CD4-positive, alpha-beta memory T cell (primary cell): ENCODE results near the gene SOX15. TPM values are rescaled to one million over a fixed set of nuclear protein-coding genes. Genes with fewer than 3 reads are reported as not detected.

Source experiments
- CTCF ChIA-PET: fragments of 350-600 bp; sonication (Branson Sonifier 250); formaldehyde crosslinking; loops from one replicate; lab custom pipeline; 2021; ENCODE audit warnings: inconsistent platforms; ENCODE audit not compliant: partially characterized antibody; lab: Charles Lee
- POLR2A ChIA-PET: fragments of 350-600 bp; sonication (Branson Sonifier 250); formaldehyde crosslinking; loops from one replicate; lab custom pipeline; 2021; ENCODE audit not compliant: partially characterized antibody; lab: Charles Lee
- DNase-seq, 5 donors: peaks; one replicate each; pipeline versions ENCODE4 v3.0.0 to v3.0.0-alpha.2; 2020 to 2022; ENCODE audit warnings: mixed read lengths in 1 of 5
- H3K27ac ChIP-seq: one replicate; pipeline ENCODE4 v1.7.0; 2013; ENCODE audit warnings: low read depth, low read length
- H3K27me3 ChIP-seq: 2 replicates; pipeline ENCODE4 v1.7.0; 2013; ENCODE audit warnings: mild to moderate bottlenecking, low read length, moderate library complexity; ENCODE audit not compliant: insufficient read depth
- H3K36me3 ChIP-seq: 2 replicates; pipeline ENCODE4 v1.7.0; 2013; ENCODE audit warnings: mild to moderate bottlenecking, low read length, moderate library complexity; ENCODE audit not compliant: insufficient read depth
- H3K4me1 ChIP-seq: 2 replicates; pipeline ENCODE4 v1.7.0; 2013; ENCODE audit warnings: mild to moderate bottlenecking, low read length, moderate library complexity; ENCODE audit not compliant: insufficient read depth
- H3K4me3 ChIP-seq, 2 donors: one replicate each; pipeline ENCODE4 v1.7.0; 2013; ENCODE audit warnings: low read length in 2 of 2, mild to moderate bottlenecking in 1 of 2
- H3K9me3 ChIP-seq, 2 donors: one replicate each; pipeline ENCODE4 v1.7.0; 2013; ENCODE audit warnings: low read length in 2 of 2, control low read depth in 1 of 2; ENCODE audit not compliant: control insufficient read depth in 1 of 2
- H3K27ac Mint-ChIP-seq, 7 donors: one replicate each; pipeline ENCODE4 v1.8.0; 2020 to 2021; ENCODE audit warnings: mixed read lengths in 7 of 7, mild to moderate bottlenecking in 6 of 7, inconsistent platforms in 3 of 7, moderate library complexity in 3 of 7
- H3K27me3 Mint-ChIP-seq, 2 donors: one replicate each; pipeline ENCODE4 v1.8.0; 2020 to 2021; ENCODE audit warnings: mixed read lengths in 2 of 2
- H3K36me3 Mint-ChIP-seq, 2 donors: one replicate each; pipeline ENCODE4 v1.8.0; 2020 to 2021; ENCODE audit warnings: mixed read lengths in 2 of 2, inconsistent platforms in 1 of 2, mild to moderate bottlenecking in 1 of 2
- H3K4me1 Mint-ChIP-seq, 4 donors: one replicate each; pipeline ENCODE4 v1.8.0; 2020 to 2021; ENCODE audit warnings: mixed read lengths in 4 of 4, mild to moderate bottlenecking in 1 of 4
- H3K4me3 Mint-ChIP-seq, 8 donors: one replicate each; pipeline ENCODE4 v1.8.0; 2020 to 2021; ENCODE audit warnings: mixed read lengths in 8 of 8, mild to moderate bottlenecking in 7 of 8, moderate library complexity in 6 of 8, inconsistent platforms in 3 of 8
- H3K9me3 Mint-ChIP-seq, 8 donors: one replicate each; pipeline ENCODE4 v1.8.0; 2020 to 2021; ENCODE audit warnings: mixed read lengths in 8 of 8, mild to moderate bottlenecking in 5 of 8, inconsistent platforms in 3 of 8, moderate library complexity in 1 of 8
- intact Hi-C: fragments of 100-400 bp; cut with micrococcal nuclease; formaldehyde crosslinking; loops from one replicate; pipeline ENCODE4 v1.15.1; 2023
- polyA plus RNA-seq, 2 donors: library from polyadenylated mRNA; unstranded; fragments of 300-500 nt; fragmentation: Illumina TruSeq; gene quantifications; one replicate each; pipeline ENCODE4 v1.2.3, GENCODE V29; 2021
- total RNA-seq, 2 experiments: library from RNA; stranded (reverse); gene quantifications; one replicate each; pipeline ENCODE4 v1.2.3, GENCODE V29; 2021

The SOX15 gene
- total and polyA plus RNA-seq, 4 experiments from 2014 or later, result 1.0 to 1.1 TPM; not detected in 2

DNA sequence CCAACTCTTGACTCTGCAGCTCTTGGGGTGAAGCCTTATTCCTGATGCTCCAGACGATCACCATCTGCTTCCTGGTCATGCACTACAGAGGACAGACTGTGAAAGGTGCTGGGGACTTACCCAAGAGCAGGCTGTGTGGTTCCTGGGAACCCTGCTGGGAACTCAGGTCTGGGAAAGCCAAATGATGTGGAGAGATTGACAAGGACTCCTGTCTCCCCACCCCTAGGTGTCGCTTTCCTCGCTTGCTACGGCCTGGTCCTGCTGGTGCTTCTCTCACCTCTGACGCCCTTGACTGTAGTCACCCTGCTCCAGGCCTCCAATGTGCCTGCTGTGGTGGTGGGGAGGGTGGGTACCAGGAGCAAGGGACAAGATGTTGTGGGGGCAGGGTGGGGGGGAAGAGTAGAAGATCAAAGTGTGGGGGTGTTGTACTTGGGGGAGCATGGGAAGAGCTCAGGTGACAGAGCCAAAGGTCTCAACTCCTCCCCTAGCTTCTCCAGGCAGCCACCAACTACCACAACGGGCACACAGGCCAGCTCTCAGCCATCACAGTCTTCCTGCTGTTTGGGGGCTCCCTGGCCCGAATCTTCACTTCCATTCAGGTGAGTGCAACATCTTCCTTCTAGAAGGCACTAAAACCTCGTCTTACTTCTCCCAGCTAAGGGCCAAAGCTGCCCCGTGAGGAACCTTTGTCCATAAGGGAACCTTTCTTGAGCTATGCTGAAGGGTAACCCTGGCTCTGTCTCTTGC lies 3.0 kb downstream of the SOX15 start:
- no peak overlapping the region for H3K27ac ChIP-seq
- peak overlapping the region in 2 of 7 donors; percentile 38 to 61 for H3K27ac Mint-ChIP-seq
- H3K27me3 Mint-ChIP-seq, result no peaks in the 10 kb centered on the region
- intact Hi-C loops, result no loop called here
- peaks cover 41% of the 10 kb centered on the region for H3K4me1 ChIP-seq
- peaks cover 6 to 39% of the 10 kb centered on the region in 2 donors for H3K36me3 Mint-ChIP-seq
- DNase-seq, result no peak
- peak overlapping the region in 3 of 8 donors; percentile 13 to 35 (median 20) for H3K4me3 Mint-ChIP-seq
- peaks cover 21% of the 10 kb centered on the region for H3K36me3 ChIP-seq
- H3K27me3 ChIP-seq, result no peaks in the 10 kb centered on the region
- H3K9me3 Mint-ChIP-seq, result peaks cover 0 to 1% (median 0%) of the 10 kb centered on the region in 8 donors
- H3K9me3 ChIP-seq, result no peaks in the 10 kb centered on the region
- POLR2A ChIA-PET, result interaction anchor here (1.0 to 9.5 kb wide), 6 partner anchors 14 to 252 kb away, joined by 3 to 220 read pairs (median 14); partner anchors contain the start of genes TP53, WRAP53 and ZBTB4
- CTCF ChIA-PET, result interaction anchor here (1.0 to 2.3 kb wide), 8 partner anchors 9 to 231 kb away, joined by 4 to 12 read pairs (median 5); partner anchors contain the start of gene TP53
- H3K4me1 Mint-ChIP-seq, result peaks cover 5 to 43% (median 26%) of the 10 kb centered on the region in 4 donors
- no peak overlapping the region for H3K4me3 ChIP-seq

DNA sequence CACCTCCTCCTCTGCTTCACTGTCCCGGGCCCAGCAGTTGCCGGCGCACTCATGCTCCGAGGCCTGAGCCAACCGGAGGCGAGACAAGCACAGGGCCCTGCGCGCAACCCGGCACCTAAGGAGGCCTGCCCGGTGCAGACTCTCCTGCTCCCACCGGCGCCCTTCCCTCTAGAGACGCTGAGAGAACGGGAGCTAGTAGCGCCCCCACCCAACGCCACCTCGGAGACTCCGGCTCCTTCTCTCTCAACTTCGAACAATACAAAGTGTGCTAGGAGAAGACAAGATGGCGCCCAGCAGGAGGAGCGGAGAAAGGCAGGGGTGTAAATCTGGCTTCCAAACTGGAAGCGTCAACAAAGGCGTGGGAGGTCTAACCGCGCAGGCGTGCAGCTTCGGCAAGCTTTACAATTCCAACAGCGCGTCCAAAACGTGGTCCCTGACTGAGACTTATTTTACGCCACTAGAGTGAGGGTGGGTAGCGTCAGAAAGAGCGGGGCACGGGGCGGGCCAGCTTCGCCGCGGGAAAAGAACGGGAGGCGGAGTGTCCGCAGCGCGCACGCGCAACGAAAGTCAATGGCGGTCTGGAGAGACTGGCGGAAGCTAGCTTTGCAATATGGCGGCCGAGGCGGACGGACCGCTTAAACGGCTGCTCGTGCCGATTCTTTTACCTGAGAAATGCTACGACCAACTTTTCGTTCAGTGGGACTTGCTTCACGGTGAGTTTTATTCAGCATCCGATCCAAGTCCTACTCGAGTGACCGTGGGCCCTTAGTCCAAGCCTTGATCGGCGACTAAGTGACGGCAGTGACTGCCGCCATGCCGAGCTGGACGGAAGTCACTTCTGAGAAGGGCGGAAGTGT lies 6.4 kb downstream of the SOX15 start, which contains the start of gene MPDU1:
Gene MPDU1, plus strand, starts transcription at position 600 of the 857 bp plus-strand sequence. Its CDS starts 11 bp downstream, at position 611.
- no peaks in the 10 kb centered on the region for H3K9me3 ChIP-seq
- CTCF ChIA-PET, result interaction anchor here (0.6 to 3.2 kb wide), 8 partner anchors 9 to 228 kb away, joined by 3 to 22 read pairs (median 8); partner anchors contain the start of genes TMEM102, TMEM95, TP53 and WRAP53

DNA sequence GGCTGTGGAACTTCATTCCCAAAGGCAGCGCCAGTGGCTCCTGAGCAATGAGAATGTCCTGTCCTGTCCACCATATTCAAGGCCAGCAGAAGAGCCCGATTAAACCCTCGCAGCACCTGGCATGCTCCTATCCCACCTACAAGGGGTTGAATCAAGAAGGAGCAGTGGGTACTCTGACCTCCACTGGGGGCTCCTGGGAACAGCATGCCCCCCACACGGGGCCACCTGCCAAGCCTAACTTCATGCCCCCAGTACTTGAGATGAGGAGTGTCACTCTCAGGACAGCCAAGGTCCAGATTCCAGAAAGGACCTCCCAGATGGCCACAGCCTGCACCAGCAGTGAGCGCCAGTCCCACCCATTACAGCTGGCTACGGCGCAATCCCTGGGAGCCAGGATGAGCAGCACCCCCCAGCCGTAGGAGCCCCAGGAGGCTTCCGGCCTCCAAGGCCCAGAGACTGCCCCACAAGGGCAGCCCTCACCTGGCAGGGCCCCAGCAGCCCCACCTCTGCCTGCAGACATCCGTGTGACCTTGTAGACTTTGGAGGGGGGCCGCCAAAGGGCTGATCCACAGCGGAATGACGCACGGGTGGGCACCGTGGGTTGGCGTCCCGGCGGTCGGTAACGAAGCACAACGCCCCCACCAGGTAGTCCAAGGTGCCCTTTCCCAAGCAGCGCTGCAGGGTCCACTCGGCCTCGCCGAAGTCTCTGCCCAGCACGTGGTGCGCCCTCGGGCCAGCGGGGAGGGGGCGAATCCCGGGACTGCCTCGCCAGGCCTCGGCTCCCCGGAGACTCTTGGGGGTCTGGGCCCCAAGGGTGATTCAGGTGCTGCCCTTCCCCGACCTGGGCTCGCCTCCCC lies 7.3 kb downstream of the SOX15 start:
- Mint-ChIP-seq H3K36me3 (peaks cover 17 to 49% of the 10 kb centered on the region in 2 donors), H3K4me3 (peak overlapping the region; percentile 3 to 100 (median 33)), H3K27me3 (no peaks in the 10 kb centered on the region), H3K9me3 (peaks cover 0 to 11% (median 0%) of the 10 kb centered on the region in 8 donors), H3K4me1 (peaks cover 23 to 73% (median 49%) of the 10 kb centered on the region in 4 donors), H3K27ac (peak overlapping the region in 6 of 7 donors; percentile 29 to 100 (median 68))
- no peaks in the 10 kb centered on the region for H3K27me3 ChIP-seq
- no peak for DNase-seq
- CTCF ChIA-PET, result interaction anchor here (2.5 to 3.2 kb wide), 3 partner anchors 8 to 147 kb away, joined by 12 to 22 read pairs (median 19); partner anchors contain the start of genes TMEM102, TP53 and WRAP53
- POLR2A ChIA-PET, result interaction anchor here (0.8 to 9.5 kb wide), 25 partner anchors 10 to 536 kb away, joined by 3 to 220 read pairs (median 6); partner anchors contain the start of genes ACADVL, ACAP1, CTDNEP1 and DLG4
- peaks cover 55% of the 10 kb centered on the region for H3K4me1 ChIP-seq
- peak overlapping the region; percentile 97 for H3K27ac ChIP-seq
- no peaks in the 10 kb centered on the region for H3K9me3 ChIP-seq
- peaks cover 28% of the 10 kb centered on the region for H3K36me3 ChIP-seq
- intact Hi-C loops, result loop anchor here (1.0 kb wide), 4 partner anchors 10 to 275 kb away; partner anchors contain the start of genes EIF5A and SENP3
- peak overlapping the region in 1 of 2 donors; percentile 92 for H3K4me3 ChIP-seq

More for the DNA sequence above, 6.4 kb downstream of the SOX15 start, which contains the start of gene MPDU1:
- intact Hi-C loops, result loop anchor here (1.0 kb wide), 5 partner anchors 11 to 276 kb away; partner anchors contain the start of genes EIF5A, FXR2 and SENP3
- Histone ChIP-seq H3K36me3 (peaks cover 22% of the 10 kb centered on the region), H3K4me1 (peaks cover 50% of the 10 kb centered on the region), H3K27ac (peak within 1 kb of the TSS; percentile 97), H3K27me3 (no peaks in the 10 kb centered on the region), H3K4me3 (peak within 1 kb of the TSS; percentile 91 to 92)
- Mint-ChIP-seq H3K27ac (peak within 1 kb of the TSS; percentile 99 to 100 (median 100)), H3K36me3 (peaks cover 9 to 48% of the 10 kb centered on the region in 2 donors), H3K4me3 (peak within 1 kb of the TSS; percentile 99 to 100 (median 100)), H3K27me3 (no peaks in the 10 kb centered on the region), H3K4me1 (peaks cover 20 to 65% (median 43%) of the 10 kb centered on the region in 4 donors), H3K9me3 (peaks cover 0 to 11% (median 0%) of the 10 kb centered on the region in 8 donors)
- peak; percentile 95 to 97 (median 97) for DNase-seq
- POLR2A ChIA-PET, result interaction anchor here (0.6 to 9.5 kb wide), 42 partner anchors 11 to 581 kb away, joined by 3 to 220 read pairs (median 4); partner anchors contain the start of genes ACADVL, ACAP1, ATP1B2 and CHRNB1

DNA sequence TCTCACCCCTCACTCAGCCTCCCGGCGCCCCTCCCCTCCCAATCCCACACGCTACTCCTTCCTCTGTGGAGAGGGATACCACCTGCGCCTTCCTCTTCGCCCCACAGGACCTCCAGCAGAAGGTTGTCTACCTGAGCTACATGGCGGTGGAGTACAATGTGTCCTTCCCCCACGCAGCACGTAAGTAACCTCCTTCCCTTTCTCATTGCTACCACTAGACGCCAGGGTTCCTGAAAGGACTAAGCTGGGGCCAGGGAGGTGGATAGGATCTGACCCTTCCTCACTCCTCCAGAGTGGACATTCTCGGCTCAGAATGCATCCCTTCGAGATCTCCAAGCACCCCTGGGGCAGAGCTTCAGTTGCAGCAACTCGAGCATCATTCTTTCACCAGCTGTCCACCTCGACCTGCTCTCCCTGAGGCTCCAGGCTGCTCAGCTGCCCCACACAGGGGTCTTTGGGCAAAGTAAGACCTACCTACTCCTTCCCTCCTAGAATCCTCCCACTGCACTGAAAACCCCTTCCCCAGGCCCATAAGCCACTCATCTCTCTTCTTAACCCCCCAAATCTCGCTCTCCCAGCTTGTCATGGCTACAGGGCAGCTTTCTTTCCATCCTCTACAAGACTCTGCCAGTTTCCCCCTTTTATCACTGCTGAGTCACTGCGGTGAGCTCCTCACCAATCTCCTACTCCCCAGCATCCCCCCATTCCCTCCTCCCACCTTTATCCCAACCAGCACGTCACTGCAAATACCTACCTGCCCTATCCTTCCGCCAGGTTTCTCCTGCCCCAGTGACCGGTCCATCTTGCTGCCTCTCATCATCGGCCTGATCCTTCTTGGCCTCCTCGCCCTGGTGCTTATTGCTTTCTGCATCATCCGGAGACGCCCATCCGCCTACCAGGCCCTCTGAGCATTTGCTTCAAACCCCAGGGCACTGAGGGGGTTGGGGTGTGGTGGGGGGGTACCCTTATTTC lies 9.0 kb downstream of the SOX15 start:
- H3K4me3 ChIP-seq, result no peak overlapping the region
- peaks cover 0 to 14% (median 0%) of the 10 kb centered on the region in 8 donors for H3K9me3 Mint-ChIP-seq
- H3K4me3 Mint-ChIP-seq, result peak overlapping the region in 3 of 8 donors; percentile 46 to 57 (median 46)
- peaks cover 30 to 88% (median 59%) of the 10 kb centered on the region in 4 donors for H3K4me1 Mint-ChIP-seq
- peaks cover 33 to 60% of the 10 kb centered on the region in 2 donors for H3K36me3 Mint-ChIP-seq
- no peak overlapping the region for H3K27ac ChIP-seq
- H3K27me3 Mint-ChIP-seq, result no peaks in the 10 kb centered on the region
- peaks cover 71% of the 10 kb centered on the region for H3K4me1 ChIP-seq
- intact Hi-C loops, result no loop called here
- peak overlapping the region in 6 of 7 donors; percentile 38 to 98 (median 82) for H3K27ac Mint-ChIP-seq
- CTCF ChIA-PET, result interaction anchor here (1.1 to 2.1 kb wide), 3 partner anchors 8 to 21 kb away, joined by 4 to 8 read pairs (median 5); no protein-coding TSS in a partner anchor
- H3K36me3 ChIP-seq, result peaks cover 34% of the 10 kb centered on the region
- POLR2A ChIA-PET, result interaction anchor here (0.7 to 2.9 kb wide), 9 partner anchors 9 to 236 kb away, joined by 3 to 25 read pairs (median 5); partner anchors contain the start of genes FXR2, POLR2A, SENP3 and TP53
- DNase-seq, result peak in 1 of 5 donors; percentile 15
- H3K27me3 ChIP-seq, result no peaks in the 10 kb centered on the region
- H3K9me3 ChIP-seq, result no peaks in the 10 kb centered on the region

DNA sequence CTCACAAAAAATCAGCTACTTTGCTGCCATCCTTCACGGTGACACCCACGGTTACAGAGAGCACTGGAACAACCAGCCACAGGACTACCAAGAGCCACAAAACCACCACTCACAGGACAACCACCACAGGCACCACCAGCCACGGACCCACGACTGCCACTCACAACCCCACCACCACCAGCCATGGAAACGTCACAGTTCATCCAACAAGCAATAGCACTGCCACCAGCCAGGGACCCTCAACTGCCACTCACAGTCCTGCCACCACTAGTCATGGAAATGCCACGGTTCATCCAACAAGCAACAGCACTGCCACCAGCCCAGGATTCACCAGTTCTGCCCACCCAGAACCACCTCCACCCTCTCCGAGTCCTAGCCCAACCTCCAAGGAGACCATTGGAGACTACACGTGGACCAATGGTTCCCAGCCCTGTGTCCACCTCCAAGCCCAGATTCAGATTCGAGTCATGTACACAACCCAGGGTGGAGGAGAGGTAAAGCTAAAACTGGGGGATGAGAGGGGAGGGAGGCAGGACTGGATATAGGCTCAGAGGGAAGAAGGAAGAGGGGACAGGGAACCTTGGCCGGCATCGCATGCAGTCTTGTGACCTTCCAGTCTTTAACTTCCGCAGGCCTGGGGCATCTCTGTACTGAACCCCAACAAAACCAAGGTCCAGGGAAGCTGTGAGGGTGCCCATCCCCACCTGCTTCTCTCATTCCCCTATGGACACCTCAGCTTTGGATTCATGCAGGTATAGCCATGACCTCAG lies 9.9 kb downstream of the SOX15 start:
- peak overlapping the region; percentile 69 to 98 (median 85) for H3K27ac Mint-ChIP-seq
- peaks cover 29 to 90% (median 62%) of the 10 kb centered on the region in 4 donors for H3K4me1 Mint-ChIP-seq
- no peak for DNase-seq
- H3K36me3 Mint-ChIP-seq, result peaks cover 42 to 68% of the 10 kb centered on the region in 2 donors
- H3K4me1 ChIP-seq, result peaks cover 71% of the 10 kb centered on the region
- peaks cover 0 to 16% (median 0%) of the 10 kb centered on the region in 8 donors for H3K9me3 Mint-ChIP-seq
- peaks cover 42% of the 10 kb centered on the region for H3K36me3 ChIP-seq
- ChIA-PET CTCF (interaction anchor here (1.1 to 2.1 kb wide), 3 partner anchors 9 to 21 kb away, joined by 4 to 8 read pairs (median 5); no protein-coding TSS in a partner anchor), POLR2A (interaction anchor here (0.7 to 2.9 kb wide), 14 partner anchors 8 to 251 kb away, joined by 3 to 25 read pairs (median 5); partner anchors contain the start of genes FXR2, NEURL4, POLR2A and SAT2)
- peak overlapping the region; percentile 36 for H3K27ac ChIP-seq
- intact Hi-C loops, result no loop called here
- no peak overlapping the region for H3K4me3 ChIP-seq
- H3K4me3 Mint-ChIP-seq, result peak overlapping the region in 3 of 8 donors; percentile 17 to 74 (median 51)
- no peaks in the 10 kb centered on the region for H3K9me3 ChIP-seq
- H3K27me3 ChIP-seq, result no peaks in the 10 kb centered on the region
- no peaks in the 10 kb centered on the region for H3K27me3 Mint-ChIP-seq
